ENCODE data around the gene PACRG.
"Not testable (repeated sequence)": the region's sequence is repeated elsewhere in the genome, so short reads cannot be mapped to it uniquely, and the experiment has no call there.

PACRG gene

DNA sequence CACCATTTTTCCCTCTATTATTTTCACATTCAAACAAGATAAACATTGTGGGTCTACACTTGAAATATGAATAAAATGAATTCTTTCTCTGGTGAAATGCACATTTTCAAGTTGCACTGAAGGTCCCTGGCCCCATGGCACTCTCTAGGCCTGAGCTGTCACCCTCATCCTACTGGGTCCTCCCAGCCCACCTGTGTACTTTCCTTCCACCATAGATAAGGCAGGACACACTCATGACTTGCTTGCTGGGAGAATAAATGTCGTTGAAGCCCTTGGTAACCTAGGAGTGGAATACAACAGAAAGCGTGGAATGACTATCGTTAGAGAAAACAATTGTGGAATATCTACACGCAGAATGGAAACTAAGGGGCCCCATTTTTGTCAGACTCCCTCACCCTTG lies 585.8 kb downstream of the PACRG start:
- TF ChIP-seq, protein P1, sequence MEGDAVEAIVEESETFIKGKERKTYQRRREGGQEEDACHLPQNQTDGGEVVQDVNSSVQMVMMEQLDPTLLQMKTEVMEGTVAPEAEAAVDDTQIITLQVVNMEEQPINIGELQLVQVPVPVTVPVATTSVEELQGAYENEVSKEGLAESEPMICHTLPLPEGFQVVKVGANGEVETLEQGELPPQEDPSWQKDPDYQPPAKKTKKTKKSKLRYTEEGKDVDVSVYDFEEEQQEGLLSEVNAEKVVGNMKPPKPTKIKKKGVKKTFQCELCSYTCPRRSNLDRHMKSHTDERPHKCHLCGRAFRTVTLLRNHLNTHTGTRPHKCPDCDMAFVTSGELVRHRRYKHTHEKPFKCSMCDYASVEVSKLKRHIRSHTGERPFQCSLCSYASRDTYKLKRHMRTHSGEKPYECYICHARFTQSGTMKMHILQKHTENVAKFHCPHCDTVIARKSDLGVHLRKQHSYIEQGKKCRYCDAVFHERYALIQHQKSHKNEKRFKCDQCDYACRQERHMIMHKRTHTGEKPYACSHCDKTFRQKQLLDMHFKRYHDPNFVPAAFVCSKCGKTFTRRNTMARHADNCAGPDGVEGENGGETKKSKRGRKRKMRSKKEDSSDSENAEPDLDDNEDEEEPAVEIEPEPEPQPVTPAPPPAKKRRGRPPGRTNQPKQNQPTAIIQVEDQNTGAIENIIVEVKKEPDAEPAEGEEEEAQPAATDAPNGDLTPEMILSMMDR (conservative IDR thresholded peaks at IDR 0.05; ENCODE audit: low read depth, low read length) = no peak
- no peak overlapping the region for H3K4me3 ChIP-seq (ENCODE audit: low read depth, low read length)

DNA sequence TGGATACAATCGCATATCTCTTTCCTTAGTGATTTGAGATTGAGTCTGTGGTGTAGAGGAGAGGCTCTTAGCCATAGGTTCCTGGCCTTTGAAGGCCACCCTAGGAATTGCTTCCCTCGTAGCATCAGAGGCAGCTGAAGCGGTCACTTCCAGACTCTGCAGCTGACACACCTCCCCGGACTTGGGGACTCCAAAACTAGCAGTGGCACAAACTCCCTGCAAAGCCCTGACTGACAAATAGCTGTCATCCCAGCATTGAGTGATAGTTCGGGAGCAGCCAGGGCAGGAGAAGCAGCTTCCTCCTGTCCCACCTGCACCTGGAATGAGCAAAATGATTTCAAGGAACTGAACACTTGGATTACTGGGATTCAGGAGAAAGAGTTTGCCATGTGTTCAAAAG lies 586.2 kb downstream of the PACRG start:
- DNase-seq (ENCODE audit: low read depth) = no peak
- TF ChIP-seq, protein P1 (conservative IDR thresholded peaks at IDR 0.05; ENCODE audit: low read depth, low read length) = no peak
- H3K4me3 ChIP-seq (ENCODE audit: low read depth, low read length) = no peak overlapping the region

More for the DNA sequence above, 585.8 kb downstream of the PACRG start:
- DNase-seq (ENCODE audit: low read depth) = no peak

DNA sequence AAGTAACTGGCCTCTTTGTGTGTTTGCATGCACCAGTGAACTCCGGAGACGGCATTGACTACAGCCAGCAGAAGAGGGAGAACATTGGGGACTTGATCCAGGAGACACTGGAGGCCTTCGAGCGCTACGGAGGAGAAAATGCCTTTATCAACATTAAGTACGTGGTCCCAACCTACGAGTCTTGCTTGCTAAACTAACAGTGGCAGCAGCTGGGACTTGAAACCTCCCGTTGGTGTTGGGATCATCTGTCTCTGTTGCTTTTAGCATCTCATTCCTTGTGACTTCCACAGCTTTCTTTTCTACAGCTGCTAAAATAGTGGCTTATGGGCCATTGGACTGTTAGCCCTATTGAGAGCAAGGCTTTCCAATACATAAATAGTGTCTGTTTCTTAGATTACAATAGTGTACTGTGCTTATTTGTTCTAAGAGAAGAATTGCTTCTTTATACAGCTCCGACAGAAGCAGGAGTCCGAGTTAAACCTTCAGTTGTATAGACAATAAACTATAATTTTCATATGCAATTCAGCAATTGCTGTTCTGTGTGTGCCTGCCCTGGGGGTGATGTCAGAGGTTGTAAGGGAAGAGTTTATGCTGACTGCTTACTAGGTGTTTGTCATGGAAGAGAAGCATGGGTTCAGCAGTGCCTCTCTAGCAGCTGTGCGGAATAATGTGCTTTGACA lies 587.2 kb downstream of the PACRG start:
- DNase-seq (ENCODE audit: low read depth) = no peak
- TF ChIP-seq, protein P1 (conservative IDR thresholded peaks at IDR 0.05; ENCODE audit: low read depth, low read length) = no peak
- no peak overlapping the region for H3K4me3 ChIP-seq (ENCODE audit: low read depth, low read length)

DNA sequence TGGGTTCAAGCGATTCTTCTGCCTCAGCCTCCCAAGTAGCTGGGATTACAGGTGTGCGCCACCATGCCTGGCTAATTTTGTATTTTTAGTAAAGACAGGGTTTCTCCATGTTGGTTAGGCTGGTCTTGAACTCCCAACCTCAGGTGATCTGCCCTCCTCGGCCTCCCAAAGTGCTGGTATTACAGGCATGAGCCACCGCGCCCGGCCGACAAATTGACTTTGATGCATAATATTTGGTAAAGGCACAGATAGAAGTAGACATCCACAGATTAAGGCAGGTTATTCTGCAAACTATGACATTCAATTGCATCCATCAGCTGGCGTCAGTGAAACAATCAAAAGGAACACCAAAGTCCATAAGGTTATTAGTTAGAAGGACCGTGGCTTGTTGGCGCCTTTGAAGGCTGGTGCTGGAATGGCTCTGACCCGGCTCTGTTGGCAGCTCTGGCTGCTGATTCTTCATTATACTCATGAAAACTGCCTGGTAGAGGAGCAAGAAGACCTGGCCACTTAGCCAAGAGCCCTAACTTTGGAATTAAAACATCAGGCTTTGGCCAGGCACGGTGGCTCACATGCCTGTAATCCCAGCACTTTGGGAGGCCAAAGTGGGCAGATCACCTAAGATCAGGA lies 589.2 kb downstream of the PACRG start:
- not testable (repeated sequence) for DNase-seq (ENCODE audit: low read depth)

DNA sequence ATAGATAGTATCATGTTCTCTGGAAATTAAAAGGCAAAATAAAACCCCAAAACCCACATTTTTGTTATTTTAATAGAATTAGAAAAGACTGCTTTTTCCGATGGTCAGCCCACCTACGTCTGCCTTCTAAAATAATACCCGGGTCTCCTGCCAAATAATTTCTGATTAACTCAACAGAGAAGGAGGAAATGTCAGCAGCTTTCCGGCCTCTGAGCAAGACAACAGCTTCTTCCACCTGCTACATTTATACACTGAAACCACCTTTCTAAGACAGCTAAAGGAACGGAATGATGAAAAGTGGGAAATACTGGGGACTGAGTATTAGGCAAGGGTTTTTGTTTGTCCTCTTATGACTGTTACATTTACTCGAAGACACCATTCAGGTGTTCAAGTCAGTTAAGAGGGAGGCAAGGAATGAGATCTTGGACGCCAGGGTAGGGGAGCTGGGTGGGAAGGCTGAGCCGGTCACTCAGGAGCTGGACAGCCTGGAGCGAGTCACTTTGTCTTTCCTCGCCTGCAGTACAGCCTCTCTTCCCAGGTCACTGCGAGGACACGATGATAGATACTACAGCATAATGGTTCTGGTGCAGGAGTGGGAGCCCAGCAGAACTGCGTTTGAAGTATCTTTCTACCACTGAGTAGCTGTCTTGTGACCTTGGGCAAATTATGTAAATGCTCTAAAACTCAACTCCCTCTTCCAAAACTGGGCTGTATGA lies 590.5 kb downstream of the PACRG start:
- TF ChIP-seq, protein P1 (conservative IDR thresholded peaks at IDR 0.05; ENCODE audit: low read depth, low read length) = no peak
- no peak for DNase-seq (ENCODE audit: low read depth)
- no peak overlapping the region for H3K4me3 ChIP-seq (ENCODE audit: low read depth, low read length)

More for the DNA sequence above, 589.2 kb downstream of the PACRG start:
- H3K4me3 ChIP-seq (ENCODE audit: low read depth, low read length) = not testable (repeated sequence)

DNA sequence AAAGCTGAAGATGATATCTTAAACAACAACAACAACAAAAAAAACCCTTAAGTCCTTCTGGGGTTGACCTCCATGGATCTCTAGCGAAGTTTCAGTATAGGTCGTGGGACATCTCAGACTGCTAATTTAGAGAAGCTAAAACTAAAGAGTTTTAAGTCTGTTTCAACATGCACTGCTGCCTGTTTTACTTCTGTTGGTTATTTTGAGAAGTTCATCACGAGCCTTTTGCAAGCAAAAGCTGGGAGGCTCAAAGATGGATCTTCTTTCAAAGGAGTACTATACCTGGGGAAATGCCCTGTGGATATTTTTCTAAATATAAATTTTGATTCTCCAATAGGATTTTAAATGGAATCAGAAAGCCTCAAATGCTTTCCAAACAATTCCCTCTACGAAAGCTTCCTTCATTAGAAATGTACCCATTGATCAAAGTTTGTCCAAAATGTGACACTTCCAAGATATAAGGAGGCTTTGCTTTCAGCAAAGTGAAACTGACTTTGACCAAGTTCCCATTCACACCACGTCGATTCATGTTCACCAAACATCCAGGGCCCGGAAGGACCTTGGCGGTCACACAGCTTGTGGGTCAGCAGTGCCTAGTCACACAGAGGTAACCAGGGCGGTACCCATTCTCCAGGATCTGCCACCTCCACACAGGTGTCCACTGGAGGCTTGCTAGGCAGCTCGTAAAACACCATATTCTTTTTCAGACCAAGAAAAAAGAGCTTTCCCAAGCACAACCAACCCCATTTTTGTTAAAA lies 592.0 kb downstream of the PACRG start:
- no peak for DNase-seq (ENCODE audit: low read depth)
- TF ChIP-seq, protein P1 (conservative IDR thresholded peaks at IDR 0.05; ENCODE audit: low read depth, low read length) = no peak
- H3K4me3 ChIP-seq (ENCODE audit: low read depth, low read length) = no peak overlapping the region

DNA sequence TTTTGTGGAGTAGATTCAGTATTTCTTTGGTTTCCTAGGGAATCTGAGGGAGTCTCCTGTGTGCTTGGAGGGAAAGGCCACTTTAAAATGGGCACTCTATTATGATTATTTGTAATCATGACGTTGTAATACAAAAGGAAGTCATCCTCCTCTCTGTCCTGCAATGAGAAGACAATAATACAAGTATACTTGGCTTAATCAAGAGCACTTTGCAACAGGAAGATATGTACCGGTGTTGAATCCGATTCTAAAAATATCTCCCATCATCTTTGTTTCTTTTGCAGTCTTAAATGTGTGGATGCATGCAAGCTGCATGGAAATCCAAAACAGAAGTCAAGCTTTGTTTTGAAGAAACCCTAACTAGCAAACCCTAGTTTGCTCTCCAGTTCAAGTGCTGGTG lies 592.6 kb downstream of the PACRG start:
- TF ChIP-seq, protein P1 (conservative IDR thresholded peaks at IDR 0.05; ENCODE audit: low read depth, low read length) = no peak
- H3K4me3 ChIP-seq (ENCODE audit: low read depth, low read length) = no peak overlapping the region
- DNase-seq (ENCODE audit: low read depth) = no peak

Measured in choroid plexus epithelial cell (primary cell).